HG02642 (cell line): ENCODE data around the gene EYS.
"Not testable (repeated sequence)": the region's sequence is repeated elsewhere in the genome, so short reads cannot be mapped to it uniquely, and the experiment has no call there.

Experiments used
- ATAC-seq: cut with Tn5 transposase; IDR thresholded peaks from one replicate; pipeline ENCODE4 v1.9.1; 2021; ENCODE audit warnings: mild to moderate bottlenecking; ENCODE audit not compliant: unreplicated experiment, poor library complexity

The EYS gene

DNA sequence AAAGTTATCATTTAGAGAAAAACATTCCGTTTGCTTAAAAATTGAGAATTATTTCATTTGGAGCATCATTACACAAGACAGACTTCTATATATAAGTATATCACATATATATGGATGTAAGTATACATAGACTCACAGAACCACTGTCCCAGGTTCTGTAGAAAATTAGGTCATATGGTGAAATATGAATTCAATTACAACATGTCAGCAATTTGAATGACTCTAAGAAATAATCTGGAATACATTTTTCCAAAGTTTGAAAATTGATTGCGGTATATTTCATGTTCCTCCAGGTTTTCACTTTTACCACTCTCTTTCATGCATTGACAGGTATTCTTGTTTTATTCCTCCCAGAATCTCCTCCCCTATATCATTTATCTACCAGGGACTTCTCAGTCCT, 1179.1 kb downstream of the EYS start:
- no peak for ATAC-seq

DNA sequence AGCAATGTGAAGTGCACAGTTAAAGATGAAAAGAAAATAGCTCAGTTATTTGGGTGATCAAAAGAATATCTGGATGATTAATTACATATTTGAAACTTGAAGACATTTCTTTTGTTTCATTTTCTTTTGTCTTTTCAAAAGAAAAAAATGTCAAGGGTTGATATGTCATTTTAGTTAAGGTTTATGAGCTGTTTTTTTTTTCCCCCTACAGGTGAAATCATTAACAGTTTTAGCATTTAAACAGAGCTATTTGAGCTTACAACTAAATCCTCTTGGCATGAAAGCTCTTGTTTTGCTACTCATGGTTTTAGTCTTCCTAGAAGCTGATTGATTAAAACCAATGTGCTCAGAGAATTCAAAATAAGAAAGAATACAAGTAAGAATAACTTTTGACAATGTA, 1184.2 kb downstream of the EYS start:
- ATAC-seq: no peak

DNA sequence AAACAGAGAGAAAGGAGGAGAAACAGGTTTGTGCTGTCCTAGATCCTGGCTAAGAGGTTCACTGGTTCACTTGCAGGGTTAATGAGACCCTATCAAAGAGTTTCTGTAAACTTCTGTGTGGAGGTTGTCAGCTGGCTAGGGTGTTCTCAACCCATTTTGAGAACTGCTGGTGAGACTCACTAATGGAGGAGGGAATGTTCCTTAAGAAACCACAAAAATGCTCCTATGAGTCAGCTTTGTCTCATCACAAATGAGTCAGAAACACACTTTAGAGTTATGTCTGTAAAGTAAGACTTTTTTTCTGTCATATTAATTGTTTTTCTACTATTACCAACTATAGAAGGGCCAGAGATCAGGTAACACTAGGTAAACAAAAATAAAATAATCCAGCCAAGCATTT, 1187.0 kb downstream of the EYS start:
- peak; percentile 86 for ATAC-seq

DNA sequence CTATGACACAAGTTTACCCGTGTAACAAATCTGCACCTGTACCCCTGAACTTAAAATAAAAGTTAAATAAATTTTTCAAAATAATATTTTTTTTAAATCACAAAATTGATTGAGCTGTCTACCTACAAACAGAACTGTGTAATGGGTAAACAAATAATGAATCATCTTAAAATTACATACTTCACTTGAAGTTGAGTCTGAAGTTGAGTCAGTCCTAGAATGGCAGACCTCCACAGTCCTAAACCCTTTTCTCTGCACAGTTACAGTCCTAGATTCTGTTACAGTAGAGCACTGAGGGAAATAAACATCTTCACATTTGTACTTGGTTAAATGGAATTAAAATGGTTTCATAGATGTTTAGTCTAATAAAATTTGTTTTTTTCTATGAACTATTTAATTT, 1190.6 kb downstream of the EYS start:
- ATAC-seq: no peak

DNA sequence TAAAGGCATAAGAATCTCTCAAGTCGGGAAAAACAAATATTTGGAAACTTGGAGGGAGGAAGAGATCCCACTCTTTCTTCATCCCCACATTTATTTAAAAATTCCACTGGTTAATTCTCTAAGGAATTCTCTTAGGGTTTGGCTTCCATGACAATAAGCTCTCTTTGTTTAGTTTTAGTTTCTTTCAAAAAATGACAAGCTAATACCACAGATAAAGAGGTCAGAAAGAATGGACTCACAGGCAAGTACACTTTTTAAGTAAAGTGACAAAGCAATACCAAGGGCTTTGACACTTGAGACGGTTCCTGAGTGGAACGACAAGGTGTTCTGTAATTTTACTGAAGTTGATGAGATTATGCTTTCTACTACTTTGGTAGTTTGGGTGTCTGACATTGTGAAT, 1199.4 kb downstream of the EYS start:
- no peak for ATAC-seq

DNA sequence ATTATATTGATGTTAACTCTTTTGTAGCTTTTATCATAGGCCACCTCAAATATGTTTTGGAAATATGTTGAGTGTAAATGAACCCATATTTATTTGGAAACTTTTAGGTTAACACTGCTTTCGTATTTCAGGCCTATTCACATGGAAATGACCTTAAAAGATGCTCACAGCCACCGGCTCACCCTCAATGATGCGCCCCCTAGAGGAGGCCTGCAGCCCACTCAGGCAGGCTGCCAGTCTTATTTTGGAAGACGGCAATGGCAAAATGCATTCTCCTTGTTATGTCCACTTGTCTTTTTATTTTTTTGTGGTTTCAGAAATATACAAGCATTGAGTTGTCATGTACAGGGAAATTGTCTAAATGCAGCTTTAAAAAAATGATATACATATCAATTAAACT, 1201.7 kb downstream of the EYS start:
- no peak for ATAC-seq

DNA sequence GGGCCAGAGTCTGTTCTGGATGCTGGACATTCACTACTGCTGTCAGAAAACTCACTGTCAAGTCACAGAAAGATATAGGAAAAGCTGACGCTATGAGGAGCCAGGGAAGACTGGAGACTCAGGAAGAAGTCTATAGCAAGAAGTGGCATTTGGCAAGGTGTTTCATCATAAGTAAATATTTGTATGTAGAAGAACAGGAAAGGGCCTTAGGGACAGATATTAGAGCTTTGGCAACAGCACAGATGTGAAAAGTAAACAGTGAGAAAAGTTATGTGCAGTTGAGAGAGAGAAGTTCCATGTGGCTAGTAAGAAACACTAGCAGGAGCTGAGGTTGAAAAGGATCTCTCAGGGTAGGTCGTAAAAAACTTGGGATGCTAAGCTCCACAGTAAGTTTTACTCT, 1202.5 kb downstream of the EYS start:
- ATAC-seq: no peak

DNA sequence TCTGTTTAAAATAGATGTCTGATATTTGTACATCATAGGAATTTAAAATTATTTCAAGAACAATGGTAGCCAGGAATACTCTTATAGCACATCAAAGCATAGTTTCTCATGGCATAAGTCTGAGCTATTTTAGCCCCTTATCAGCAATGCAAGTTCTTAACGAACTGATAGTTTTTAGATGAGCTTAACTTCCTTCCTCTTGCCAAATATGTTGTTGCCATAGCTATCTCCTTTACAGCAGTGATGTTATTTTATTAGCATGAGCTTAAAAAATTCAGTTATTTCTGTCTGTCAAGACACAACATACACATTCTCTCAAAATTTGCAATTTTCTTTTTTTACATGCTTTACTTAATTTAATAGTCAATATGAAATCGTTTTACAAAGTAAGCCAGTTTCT, 1204.2 kb downstream of the EYS start:
- no peak for ATAC-seq

DNA sequence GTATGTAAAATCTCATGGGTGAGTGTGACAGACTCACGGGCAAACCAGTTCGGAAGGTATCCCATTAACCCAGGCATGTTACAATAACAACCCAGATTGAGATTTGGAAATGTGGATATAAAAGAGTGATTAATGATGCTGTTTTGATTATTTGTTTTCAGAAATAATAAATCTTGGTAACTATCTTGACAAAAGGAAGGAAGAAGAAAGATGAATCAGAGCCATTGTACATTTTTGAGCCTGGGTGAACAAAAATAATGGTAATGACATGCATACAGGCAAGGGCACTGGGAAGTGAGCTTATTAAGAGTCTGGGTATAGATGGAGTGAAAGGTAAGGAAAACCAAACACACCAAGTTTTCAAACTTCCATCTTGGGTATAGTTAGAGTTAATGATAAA, 1209.4 kb downstream of the EYS start:
- no peak for ATAC-seq

DNA sequence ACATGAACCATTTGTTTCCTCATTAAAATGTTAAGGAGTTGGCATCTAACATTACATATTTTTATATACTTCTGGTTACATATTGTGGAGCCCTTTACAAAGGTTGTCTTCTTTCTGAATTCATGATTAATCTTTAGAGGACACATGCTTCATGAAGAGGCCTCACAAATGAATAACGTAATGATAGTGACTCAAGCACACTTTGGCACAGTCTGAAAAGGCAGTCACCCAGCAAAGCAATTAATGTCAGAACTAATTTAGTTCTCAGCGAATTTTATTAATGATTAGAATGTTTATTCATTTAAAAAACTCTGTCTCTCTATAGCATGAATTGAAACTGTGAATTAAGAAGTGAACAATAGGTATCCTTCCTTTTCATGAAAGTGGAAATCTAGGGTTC, 1217.3 kb downstream of the EYS start:
- ATAC-seq: no peak

DNA sequence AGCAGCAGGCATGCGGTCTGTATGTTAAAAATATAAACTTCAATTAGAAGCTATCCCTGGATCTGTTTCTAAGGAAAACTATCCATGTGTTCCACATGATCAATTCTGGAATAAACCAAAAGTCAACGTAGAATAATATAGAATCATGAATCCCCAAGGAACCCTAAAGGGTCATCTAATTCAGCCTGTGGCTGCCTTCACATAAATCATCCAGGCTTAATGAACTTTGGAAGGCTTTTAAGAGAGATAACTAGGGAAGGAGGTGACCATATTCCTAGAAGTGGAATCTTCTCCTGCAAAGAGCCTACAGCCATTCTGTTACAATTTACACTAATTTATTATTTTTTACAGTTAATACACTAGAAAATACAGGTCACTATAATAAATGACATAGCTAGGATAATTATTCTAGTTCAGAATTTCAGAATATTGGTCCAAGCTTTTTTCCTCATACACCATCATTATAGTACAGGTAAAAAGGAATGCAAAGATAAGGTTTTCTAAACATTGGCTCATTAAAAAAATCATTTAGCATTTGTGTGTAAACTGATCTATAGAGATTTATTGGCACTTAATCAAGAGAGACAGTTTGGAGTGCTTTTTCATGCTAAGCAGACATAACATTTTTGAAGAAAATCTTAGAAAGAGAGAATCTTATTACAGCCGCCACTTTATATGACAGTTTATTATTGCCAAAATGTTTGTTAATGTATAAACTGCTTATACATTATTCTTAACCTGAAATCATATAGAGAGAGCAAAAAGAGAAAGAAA, 1220.3 kb downstream of the EYS start:
- no peak for ATAC-seq

DNA sequence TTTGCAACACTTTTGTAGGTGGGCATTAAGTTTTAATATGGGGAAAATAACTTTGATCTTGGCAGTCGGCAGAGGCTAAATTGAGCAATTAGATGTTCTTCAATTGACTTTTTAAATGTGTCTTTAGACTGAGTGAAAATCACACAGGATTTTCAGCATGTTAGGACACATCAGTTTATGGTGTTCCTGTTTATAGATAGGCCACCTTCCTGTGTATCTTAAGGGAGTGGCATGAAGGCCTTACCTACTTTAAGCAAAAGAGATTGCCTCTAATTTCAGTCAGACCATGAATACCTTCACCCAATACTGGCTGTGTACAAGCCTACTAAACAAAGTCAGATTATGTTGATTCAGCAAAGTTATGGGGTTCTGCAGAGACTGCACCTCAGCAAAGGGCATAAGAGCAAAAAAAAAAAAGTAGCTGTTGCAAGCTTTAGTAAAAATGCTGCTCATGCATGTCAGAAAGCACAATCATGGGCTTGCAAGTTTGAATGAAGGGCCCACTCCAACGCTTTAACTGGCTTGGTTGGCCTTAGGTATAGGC, 1223.0 kb downstream of the EYS start:
- ATAC-seq: no peak

DNA sequence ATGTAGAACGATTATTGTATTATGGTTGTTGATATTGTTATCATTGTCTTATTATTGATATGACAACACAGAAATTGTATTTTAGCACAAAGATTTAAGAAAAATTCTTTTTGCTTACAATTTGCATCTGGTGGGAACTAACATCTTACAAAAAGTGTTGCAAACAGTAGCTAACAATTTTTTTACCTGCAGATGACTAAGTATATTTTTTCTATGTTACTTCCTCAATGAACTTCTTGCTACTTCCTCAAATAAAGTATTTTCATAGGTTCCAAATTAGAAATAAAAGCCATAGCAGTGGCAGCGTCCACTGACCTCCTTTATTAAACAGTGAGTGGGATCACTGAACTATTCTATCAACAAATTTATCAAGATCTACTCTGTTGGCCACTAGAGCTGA, 1224.4 kb downstream of the EYS start:
- no peak for ATAC-seq

DNA sequence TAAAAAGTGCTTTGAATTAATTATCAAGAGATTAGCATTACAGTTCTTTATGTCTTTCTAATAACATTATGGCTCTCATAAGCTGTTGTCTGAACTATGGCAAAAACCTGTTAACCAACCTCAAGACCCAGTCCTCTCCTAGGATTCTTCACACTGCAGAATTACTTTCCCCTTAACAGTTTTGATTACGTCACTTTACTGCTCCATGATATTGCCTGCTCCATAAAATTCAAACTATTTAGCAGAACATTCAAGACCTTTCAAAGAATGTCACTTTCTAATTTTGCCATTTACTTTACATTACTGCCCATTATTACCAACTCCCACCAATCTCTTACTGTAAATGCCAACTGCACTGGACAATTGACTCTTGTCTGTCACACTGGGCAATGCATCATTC, 1227.9 kb downstream of the EYS start:
- ATAC-seq: no peak

DNA sequence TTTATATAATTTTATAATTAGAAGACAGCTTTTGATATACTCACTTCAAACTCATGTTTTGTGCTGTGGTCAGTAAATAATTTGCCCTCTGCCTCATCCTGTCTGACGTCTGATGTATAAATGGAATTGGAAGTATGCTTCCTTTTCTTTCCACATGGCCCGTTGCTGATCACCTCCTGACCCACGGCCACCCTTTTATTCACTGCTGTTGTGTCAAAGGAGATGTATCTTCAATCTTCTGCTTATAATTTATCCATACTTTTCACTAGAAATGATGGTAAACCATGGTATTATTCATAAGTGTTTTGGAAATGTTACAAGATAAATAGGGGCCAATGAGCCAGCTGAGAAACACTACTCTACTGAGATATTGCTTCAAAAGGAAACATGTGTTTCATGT, 1229.6 kb downstream of the EYS start:
- ATAC-seq: no peak

DNA sequence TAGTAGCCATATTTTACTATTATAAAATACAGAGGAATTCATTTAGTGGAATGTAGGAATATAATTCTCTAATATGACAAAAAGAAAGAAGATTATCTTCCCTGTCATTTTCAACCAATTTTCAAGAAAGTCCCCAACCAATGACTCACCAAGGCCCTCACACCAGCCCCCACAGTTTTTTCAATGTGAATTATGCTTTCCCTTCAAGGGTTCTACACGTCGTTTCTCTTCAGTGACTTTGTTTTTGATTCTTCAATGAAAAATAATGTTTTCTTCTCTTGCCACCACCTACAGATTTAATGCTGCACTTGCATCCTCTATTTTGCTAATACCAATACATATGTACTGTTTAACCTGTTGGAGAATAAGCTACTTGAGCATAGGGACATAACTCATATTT, 1230.1 kb downstream of the EYS start:
- no peak for ATAC-seq

DNA sequence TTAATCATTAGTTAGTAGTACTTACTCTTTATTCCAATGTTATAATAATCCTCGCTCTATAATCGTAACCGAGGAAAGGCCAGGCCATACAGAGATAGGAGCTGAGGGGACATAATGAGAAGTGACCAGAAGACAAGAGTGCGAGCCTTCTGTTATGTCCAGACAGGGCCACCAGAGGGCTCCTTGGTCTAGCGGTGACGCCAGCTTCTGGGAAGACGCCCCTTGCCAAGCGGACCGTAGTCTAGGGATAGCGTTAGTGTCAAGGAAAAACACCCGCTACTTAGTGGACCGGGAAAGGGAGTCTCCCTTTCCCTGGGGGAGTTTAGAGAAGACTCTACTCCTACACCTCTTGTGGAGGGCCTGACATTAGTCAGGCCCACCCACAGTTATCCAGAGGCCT, 1237.6 kb downstream of the EYS start:
- ATAC-seq: not testable (repeated sequence)

DNA sequence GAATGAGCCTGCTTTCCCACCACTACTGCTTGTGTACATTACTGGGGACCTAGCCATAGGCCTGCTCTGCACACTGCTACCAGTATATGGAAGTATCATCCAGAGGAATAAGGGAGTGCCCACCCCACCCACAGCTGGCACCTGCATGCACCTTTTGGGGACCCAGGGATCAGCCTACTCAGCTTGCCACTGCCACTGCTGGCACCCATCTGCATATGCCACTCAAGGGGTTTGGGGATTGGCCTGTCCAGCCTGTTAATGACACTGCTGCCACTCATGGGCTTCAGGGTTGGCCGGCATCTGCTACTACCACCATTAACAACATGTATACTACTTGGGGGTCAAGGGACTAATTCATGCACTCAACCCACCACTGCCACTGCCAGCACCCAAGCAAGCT, 1239.4 kb downstream of the EYS start:
- ATAC-seq: no peak

DNA sequence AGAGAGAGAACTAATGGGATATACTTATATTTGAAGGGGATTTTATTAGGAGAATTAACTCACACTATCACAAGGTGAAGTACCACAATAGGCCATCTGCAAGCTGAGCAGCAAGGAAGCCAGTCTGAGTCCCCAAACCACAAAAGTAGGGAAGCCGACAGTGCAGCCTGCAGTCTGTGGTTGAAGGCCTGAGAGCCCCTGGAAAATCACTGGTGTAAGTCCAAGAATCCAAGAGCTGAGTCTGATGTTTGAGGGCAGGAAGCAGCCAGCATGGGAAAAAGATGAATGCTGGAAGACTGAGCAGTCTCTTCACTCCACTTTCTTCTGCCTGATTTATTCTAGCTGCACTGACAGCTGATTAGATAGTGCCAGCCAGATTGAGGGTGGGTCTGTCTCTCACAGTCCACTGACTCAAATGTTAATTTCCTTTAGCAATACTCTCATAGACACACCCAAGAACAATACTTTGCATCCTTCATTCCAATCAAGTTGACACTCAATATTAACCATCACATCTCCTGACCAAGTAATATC, 1247.5 kb downstream of the EYS start:
- ATAC-seq: no peak

DNA sequence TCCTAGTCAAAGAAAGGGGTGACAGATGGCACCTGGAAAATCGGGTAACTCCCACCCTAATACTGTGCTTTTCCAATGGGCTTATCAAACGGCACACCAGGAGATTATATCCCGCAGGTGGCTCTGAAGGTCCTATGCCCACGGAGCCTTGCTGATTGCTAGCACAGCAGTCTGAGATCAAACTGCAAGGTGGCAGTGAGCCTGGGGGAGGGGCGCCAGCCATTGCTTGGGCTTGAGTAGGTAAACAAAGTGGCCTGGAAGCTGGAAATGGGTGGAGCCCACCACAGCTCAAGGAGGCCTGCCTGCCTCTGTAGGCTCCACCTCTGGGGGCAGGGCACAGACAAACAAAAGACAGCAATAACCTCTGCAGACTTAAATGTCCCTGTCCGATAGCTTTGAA, 1258.9 kb downstream of the EYS start:
- ATAC-seq: not testable (repeated sequence)

DNA sequence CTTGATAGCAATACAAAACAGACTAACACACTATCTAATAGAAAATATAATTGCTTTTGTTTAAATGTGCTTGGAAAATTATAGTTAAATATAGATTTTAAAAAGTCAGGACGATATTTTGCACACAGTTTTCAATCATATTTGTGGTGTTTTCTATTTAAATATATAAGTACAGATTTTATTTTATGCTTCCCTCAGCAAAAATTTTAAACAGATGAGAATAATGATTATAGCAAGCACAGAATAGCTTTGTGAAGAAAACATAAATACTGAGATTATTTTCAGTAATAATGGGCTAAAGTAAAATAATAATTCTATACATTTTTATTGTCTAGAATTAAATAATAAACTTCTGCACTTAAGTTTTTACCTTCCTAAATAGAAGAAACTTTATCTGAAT, 1262.0 kb downstream of the EYS start:
- no peak for ATAC-seq

DNA sequence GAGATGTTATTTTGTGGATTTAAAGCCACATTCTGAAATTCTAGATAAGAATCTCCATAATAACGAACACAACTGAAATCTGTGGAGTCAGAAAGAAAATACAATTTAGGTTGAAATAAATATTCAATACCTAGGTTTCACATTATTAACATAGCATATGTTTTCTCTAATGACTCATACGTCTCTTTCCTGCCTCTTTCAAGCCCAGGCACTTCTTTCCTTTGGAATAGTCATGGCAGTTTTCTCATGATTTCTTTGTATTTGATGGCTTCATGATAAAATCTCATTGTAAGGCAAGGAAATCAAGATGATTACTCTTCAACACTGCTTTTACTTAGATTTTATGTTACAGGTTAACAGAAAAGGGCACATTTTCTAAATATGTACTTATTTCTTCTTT, 1267.8 kb downstream of the EYS start:
- ATAC-seq: no peak
